HL-60 (cell line): Measurements from ENCODE around the gene C1QTNF3.

Source experiments
- CTCF ChIP-seq: IDR thresholded peaks from one replicate; pipeline ENCODE4 v1.5.1; 2011; ENCODE audit warnings: low read length, control low read depth, inconsistent platforms; ENCODE audit not compliant: insufficient read depth
- POLR2AphosphoS5 ChIP-seq: IDR thresholded peaks from 2 replicates; pipeline ENCODE4 v1.6.1; 2012; ENCODE audit warnings: low read depth

- TF ChIP-seq POLR2AphosphoS5 (no peak), CTCF (no peak)
These were observed 14.6 kb upstream of the C1QTNF3 start for GRCh38 chr5:34057569-34057968.
